Testis (tissue), 2 donors: ENCODE results near the gene CBLC.

Experiments
- POLR2A ChIP-seq: fragments of 450-650 bp; IDR thresholded peaks from one replicate; pipeline ENCODE4 v1.6.1; 2017; ENCODE audit warnings: antibody characterized with exemption, mild to moderate bottlenecking, moderate library complexity
- TF ChIP-seq, protein P1 (sequence below), 3 experiments: fragments of 450-650 bp in 2 of 3; fragments of 200-600 bp in 1 of 3; sonication (generic) in 1 of 3; IDR thresholded peaks; one replicate each; pipeline ENCODE4 v1.5.1; 2016 to 2019; ENCODE audit warnings: antibody characterized with exemption in 3 of 3, mild to moderate bottlenecking in 2 of 3, moderate library complexity in 1 of 3

DNA sequence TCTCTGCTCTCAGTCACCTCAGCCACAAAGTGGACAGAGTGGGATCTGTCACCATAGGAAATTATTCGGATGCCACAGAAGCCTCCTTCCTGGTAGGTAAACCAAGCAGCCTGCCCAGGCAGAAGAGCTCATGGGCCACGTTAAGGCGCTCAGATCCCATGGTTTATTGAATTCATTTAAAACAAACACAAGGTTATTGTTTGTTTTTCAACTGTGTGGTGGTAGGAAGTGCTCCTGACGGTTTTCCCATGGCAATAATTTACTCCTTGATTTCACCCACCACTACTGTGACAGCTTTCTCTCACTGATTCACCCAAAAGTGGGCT lies 45.6 kb downstream of the CBLC start:
- TF ChIP-seq, protein P1, sequence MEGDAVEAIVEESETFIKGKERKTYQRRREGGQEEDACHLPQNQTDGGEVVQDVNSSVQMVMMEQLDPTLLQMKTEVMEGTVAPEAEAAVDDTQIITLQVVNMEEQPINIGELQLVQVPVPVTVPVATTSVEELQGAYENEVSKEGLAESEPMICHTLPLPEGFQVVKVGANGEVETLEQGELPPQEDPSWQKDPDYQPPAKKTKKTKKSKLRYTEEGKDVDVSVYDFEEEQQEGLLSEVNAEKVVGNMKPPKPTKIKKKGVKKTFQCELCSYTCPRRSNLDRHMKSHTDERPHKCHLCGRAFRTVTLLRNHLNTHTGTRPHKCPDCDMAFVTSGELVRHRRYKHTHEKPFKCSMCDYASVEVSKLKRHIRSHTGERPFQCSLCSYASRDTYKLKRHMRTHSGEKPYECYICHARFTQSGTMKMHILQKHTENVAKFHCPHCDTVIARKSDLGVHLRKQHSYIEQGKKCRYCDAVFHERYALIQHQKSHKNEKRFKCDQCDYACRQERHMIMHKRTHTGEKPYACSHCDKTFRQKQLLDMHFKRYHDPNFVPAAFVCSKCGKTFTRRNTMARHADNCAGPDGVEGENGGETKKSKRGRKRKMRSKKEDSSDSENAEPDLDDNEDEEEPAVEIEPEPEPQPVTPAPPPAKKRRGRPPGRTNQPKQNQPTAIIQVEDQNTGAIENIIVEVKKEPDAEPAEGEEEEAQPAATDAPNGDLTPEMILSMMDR (IDR thresholded peaks at IDR 0.05) = no peak
- TF ChIP-seq POLR2A = no peak
